Measurements from ENCODE around the gene PRODH2.
"Not testable (repeated sequence)": the region's sequence is repeated elsewhere in the genome, so short reads cannot be mapped to it uniquely, and the experiment has no call there.

Gene PRODH2

DNA sequence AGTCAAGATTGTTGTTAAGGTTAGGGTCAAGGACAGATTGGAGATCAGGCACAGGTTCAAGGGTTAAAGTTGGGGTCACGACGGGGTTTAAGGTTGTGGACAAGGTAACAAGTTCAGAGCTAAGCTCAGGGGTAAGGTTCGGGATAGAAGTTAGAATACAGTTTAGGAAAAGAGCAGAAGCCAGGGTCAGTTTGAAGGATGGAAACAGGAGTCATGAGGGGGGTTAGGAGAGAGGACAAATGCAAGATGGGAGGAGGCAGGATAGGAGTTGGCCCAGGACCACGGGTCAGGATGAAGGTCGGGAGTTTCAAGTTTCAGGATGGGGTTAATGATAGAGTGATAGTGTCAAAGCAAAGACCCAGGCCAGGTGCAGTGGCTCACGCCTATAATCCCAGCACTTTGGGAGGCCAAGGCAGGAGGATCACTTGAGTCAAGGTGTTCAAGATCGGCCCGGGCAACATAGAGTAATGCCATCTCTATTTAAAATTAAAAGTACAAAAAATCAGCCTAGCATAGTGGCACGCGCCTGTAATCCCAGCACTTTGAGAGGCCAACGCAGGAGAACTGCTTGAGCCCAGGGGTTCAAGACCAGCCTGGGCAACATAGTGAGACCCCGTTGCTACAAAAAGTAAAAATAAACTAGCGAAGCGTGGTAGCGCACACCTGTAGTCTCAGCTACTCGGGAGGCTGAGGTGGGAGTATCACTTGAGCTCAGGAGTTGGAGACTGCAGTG, 32.0 kb upstream of the PRODH2 start:
- DNase-seq, result no peak

DNA sequence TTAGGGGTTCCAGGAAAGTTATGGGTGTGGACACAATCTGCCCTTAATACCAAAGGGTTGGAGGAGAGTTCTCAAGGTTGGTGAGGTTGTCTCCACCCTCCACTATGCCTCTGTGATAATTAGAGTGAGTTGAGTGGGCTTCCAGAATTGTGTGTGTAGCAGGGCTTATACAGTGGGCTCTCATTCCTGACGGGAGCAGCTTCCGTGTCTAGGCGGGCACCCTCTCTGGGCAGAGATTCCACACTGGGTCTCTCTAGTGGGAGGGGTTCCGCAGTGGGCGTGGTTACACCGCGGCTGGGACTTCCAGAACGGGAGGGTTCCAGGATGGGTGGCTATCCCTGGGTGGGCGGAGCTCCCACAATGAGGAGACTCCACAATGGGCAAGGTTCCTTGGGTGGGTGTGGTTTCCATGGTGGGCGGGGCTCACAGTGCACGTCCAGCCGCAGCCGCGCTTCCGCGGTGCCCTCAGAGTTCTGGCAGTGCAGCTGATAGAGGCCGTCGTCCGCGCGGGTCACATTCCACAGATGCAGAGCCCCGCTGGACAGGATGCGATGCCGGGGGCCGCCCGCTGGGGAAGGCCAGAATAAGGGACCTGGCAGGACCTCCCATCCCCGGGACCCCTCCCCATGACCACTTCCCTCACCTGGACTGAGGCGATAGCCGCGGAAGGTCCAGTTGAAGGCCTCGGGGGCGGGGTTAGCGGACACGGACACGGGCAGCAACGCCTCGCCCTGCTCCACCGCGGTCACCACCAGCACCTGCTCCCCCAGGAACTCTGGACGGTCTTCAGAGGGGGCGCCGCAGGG, 31.2 kb upstream of the PRODH2 start:
- no peak for DNase-seq

DNA sequence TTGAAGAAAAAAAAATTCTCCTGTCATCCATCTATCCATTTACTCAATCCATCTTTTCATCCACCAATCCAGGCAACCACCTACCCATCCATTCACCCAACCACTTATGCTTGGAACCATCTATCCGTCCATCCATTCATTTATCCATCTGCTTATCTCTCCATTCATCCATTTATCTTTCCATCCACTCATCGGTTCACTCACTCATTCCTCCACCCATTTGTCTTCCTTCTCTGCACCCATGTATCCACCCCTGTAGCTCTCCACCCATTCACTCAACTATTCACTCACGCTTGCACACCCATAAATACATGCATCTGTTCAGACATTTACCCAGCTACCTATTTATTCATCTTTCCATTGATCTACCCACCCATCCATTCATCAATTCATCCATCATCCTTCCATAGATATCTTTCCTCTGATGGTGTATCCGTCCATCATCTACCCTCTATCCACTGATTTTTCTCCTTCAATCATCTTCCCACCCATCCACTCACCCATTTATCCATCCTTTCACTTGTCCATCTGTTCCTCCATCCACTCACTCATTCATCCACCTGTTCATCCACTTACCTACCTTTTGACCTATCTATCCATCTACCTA, 30.1 kb upstream of the PRODH2 start:
- DNase-seq, result no peak

DNA sequence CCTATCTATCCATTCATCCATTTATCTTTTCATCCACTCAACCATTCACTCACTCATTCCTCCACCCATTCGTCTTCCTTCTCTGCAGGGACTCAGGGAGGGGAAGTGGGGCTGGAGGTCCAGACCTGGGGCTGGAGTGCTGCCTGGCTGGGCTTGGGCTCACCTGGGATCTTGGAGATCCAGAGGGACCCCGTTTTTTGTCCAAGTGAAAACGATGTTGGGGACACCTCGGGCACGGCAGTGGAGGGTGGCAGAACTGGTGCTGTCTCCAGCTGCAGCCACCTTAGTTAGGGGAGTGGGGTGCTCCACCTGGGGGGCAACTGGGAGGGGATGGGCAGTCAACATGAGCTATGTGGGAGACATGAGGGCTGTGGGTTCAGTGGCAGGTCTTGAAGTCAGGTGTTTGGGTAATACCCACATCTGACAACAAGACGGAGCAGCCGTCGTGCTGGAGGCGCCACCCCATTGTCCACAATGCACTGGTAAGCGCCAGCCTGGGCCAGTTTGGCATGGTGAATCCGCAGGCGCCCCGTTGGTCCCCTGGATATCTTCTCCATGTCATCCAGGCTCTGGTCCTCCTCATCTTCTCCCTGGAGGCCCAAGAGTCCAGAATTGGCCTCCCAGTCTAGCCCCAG, 29.4 kb upstream of the PRODH2 start:
- DNase-seq, result no peak

DNA sequence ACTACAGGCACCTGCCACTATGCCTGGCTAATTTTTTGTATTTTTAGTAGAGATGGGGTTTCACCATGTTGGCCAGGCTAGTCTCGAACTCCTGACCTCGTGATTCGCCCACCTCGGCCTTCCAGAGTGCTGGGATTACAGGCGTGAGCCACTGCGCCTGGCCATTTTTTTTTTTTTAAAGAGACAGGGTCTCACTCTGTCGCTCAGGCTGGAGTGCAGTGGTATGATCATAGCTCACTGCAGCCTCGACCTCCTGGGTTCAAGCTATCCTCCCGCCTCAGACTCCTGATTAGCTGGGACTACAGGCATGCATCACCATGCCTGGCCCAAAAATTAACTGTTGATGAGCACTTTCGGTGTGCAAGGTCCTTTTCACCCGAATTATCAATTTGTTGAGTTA, 23.5 kb upstream of the PRODH2 start:
- DNase-seq, result not testable (repeated sequence)

DNA sequence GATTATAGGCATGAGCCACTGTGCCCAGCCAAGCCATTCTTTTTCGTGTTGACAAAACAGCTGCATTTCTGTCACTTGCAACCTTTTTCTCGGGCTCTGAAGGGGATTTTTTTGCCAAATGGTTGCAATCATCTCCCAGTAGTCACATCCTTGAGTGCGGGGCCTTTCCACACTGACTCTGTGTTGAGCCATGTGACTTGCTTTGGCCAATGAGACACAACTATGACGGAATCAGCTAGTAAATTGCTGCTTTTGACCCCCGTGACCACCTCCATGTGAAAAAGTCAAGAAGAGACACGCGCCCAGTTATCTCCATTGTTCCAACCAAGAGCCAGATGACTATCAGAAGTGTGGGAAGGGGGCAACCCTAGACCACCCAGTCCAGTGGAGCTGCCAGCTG, 21.3 kb upstream of the PRODH2 start:
- DNase-seq, result no peak

DNA sequence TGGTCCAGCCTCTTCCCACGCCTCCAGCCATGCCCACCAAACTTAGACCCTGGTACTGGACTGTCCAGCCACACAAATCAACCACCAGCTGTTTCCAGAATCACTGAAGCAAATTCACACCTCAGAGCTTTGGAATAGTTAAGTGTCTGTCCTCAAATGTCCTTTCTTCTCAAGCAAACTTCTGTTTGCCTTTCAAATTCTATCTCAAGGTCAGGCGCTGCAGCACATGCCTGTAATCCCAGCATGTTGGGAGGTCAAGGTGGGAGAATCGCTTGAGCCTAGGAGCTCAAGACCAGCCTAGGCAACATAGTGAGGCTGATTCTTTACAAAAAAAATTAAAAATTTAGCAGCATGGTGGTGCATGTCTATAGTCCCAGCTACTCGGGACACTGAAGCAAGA, 19.4 kb upstream of the PRODH2 start:
- no peak for DNase-seq

DNA sequence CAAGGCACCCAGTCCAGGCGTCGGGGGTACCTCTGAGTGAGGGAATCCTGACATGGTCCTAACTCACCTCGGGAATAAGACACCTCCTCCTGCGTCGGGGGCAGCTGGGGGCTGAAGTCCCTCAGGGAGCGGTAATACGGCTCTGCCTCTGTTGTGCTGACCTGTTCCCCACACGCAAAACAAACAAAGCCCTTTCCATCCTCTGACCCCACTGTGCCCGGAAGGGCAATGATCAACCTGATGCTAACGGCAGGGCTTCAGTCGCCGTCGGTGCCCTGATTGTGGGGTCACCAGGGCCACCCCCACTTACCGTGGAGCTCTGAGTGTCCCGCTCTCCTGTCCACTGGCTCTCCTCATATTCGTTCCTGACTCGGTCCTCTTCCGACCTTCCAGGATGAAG, 18.3 kb upstream of the PRODH2 start:
- DNase-seq, result no peak

DNA sequence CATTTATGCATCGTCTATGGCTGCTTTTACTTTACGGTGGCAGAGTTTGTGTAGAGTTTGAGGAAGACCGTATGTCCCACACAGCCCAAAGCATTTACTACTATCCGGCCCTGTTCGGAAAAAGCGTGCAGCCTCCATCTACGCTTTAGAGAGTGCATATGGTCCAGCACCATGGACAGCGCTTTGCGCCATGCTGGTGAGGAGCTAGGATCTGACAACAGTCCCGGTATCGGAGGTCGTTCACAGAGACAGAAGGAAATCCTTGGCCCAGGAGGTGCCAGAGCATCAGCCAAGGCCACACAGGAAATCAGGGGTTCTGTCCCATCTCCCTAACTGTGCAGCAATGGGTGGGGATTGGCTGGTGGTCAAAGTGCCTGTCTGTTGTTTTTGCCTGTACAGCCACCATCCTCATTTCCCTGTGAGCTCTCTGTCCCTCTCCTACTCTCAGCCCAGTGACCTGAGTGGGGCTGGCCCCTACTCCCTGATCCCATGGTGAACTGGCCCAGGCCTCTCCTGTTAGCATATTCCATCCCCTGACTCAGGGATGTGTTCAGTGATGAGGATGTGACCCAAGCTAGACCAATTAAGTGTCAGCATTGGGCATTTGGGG, 16.2 kb upstream of the PRODH2 start:
- DNase-seq, result peak; percentile 48

DNA sequence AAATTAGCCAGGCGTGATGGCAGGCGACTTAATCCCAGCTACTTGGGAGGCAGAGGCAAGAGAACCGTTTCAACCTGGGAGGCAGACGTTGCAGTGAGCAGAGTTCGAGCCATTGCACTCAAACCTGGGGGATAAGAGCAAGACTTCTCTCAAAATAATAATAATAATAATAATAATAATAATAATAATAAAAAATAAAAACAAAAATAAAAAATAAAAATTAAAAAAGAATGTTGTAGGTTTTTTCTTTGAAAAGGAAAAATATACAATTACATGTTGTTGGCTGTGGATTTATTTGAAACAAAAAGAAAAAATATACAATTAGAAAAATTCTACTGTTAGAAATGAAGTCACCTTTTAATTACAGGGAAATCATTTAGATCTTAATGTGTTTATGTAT, 11.5 kb upstream of the PRODH2 start:
- DNase-seq, result no peak

DNA sequence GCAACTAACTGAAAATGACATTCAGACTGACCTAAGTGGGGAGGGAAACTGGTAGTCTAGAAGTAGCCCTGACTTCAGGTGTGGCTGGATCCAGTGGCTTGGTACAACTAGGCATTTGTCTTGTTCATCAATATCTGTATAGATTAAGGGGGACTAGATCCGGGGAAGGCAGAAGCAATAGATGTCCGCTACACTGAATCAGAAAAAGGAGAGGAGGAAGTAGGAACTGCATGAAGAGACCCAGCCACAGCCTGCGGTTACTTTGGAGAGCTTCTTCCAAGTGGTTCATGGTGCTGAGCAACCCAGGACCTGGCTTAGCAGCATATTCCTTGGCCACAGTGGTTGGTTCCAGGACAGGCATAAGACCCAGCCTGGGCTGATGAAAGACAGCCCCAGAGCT, 9.9 kb upstream of the PRODH2 start:
- no peak for DNase-seq

DNA sequence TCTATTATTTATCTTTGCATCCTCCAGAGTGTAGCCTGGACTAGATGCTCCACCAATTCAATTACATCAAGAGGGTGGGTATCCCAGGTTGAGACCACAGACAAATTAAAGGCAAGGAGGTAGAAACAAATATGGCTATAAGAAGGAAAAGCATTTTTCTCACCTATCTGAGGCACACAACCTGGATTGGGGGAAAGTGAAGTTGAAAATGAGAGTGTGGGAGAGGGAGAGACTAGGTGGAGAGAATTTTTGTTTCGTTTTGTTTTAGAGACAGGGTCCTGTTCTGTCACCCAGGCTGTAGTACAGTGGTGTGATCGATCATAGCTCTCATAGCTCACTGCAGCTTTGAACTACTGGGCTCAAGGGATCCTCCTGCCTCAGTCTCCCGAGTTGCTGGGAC, 5.8 kb upstream of the PRODH2 start:
- no peak for DNase-seq

DNA sequence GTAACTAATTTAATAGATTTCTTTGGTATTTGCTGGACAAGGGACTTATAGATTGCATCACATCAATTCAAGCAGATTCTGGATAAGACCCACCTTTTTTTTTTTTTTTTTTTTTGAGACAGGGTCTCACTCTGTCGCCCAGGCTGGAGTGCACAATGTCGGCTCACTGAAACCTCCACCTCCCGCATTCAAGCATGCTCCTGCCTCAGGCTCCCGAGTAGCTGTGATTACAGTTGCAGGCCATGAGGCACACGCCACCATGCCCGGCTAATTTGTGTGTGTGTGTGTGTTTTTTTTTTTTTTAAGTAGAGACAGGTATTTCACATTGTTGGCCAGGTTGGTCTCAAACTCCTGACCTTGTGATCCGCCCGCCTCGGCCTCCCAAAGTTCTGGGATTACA, 4.2 kb upstream of the PRODH2 start:
- DNase-seq, result no peak

DNA sequence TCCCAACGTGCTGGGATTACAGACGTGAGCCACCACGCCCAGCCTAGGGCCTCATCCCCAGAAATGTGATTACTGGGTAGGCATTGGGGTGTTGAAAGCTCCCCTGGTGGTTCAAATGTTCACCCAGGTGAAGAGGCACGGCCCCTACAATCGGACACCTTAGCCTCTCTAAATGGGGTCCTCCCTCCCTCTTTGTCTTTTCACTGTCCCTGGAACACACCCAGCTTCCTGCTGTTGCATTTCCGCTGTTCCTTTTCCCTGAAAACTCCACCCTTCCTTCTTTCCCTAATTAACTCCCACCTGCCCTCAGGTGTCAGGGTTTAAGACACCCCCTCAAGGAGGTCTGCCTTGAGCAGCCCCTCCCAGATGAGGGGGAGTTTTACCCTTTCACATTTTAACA, 3.6 kb upstream of the PRODH2 start:
- no peak for DNase-seq

DNA sequence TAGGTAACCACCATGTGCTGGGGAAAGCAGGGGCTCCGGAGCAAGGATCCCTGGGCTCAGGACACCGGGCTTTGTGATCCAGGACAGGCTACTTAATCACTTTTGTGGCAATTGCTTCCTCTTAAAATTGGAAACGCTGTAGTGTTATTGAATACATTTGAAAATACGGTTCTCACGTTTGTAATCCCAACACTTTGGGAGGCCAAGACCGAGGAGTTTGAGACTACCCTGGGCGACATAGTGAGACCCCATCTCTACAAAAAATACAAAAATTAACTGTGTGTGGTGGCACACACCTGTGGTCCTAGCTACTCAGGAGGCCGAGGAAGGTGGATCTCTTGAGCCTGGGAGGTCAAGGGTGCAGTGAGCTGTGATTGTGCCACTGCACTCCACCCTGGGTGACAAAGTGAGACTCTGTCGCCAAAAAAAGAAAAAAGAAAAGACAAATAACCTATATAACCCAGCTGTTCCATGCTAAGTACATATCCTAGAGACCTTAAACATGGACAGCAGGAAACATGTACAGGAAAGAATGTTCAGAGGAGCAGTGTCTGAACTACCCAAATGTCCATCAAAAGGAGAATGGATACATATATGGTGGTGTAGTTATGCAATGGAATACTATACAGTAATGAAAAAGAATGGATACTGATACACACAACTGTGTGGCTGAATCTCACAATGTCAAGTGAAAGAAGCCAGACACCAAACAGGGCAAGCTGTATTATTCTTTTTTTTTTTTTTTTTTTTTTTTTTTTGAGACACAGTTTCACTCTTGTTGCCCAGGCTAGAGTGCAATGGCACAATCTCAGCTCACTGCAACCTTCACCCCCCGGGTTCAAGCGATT, 622 bp upstream of the PRODH2 start:
- DNase-seq, result no peak

DNA sequence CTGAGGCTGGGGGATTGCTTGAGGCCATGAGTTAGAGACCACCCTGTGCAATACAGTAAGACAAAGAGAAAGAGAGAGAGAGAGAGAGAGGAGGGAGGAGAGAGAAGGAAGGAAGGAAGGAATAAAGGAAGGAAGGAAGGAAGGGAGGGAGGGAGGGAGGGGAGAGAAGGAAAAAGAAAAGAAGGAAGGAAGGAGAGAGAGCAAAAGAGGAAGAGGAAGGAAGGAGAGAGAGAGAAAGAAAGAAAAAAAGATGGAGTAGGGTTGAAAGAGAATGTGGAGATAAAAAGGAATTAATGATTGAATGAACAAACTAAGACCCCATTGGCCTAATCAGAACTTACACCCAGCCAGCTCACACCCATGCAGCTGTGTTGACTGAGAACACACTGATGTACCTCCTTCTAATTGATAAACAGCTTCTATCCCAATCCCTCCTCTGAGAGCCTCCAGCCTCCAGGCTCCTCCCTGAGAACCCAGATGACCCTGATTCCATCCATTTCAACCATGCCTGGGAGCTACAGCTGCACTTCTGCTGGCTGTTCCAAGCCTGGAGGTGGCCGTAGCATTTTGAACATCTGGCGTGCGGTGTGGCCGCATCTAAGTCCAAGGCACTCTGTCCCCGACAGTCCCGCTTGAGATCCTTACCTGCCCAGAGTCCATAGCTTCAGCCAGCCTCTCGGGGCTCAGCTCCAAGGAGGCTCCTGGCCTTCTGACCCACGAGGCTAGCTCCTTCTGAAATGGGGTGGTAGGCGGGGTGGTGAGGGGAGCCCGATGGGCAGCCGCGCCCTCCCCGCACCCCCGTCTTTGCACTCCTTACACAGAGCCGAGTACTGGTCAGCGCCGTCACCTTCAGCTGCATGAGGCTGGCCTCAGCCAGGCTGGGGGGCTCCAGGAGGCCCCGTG, 1.1 kb downstream of the PRODH2 start:
- DNase-seq, result no peak

DNA sequence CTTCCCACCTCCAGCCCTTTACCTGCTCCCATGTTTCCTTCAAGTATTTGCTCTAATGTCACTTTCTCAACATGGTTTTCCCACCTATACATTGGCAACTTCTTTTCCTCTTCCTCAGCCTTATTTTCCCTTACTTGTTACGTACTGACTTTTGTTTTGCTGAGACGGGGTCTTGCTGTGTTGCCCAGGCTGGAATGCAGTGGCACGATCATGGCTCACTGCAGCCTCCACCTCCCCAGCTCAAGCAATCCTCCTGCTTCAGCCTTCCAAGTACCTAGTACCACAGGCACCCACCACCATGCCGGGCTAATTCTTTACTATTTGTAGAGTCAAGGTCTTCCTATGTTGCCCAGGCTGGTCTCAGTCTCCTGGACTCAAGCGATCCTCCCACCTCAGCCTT, 5.0 kb downstream of the PRODH2 start:
- DNase-seq, result no peak

DNA sequence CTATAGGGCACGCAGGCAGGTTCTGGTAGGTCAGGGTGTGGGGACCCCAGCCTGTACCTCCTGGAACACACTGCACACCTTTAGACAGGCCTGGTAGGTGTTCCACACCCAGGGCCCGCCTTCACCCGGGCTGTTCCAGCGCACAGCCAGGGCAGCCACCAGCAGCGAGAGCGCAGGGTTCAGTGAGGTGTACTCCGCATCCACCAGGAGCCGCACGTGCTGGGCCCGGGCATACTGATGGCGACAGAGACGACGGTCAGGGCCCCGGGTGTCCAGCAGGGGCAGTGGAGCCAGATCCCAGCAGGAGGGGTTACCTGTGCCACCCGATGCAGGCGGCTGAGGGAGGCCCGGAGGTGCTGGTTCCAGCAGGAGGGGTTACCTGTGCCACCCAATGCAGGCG, 6.0 kb downstream of the PRODH2 start:
- DNase-seq, result no peak

DNA sequence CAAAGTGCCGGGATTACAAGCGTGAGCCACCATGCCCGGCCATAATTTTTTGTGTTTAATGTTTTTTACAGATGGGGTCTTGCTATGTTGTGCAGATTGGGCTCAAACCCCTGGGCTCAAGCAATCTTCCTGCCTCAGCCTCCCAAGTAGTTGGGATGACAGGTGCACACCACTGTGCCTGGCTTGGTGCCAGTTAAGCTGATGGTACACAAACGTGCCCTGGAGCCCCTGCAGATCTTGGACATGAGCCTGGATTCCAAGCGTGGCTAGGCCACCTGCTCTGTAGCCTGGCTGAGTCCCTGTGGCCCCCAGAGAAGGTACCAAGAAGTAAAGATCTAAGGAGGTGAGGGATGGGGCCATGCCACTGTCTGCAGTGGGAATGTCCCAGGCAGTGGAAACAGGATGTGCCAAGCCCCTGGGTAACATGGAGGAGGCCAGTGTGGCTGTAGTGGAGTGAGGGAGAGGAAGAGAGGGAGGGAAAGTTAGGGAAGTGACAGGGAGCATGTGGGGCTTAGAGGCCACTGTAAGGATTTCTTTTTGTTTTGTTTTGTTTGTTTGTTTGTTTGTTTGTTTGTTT, 7.0 kb downstream of the PRODH2 start:
- no peak for DNase-seq

DNA sequence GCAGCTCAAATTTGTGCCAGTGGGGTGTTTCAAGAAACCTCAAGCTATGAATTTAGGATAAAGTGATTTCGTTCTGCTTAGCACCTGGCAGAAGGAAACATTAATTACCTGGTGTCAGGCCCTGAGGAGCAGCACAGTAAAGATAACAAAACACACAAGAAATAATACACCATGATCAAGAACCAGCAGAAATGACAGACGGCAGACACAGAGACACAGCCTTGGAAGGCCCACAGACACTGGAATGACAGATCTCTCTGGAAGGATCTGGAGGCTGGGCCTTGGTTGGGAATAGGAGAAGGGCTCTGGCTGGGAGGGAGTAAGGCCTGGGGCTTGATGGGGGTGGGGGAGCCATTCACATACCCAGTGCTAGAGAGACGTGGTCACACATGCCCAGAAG, 10.8 kb downstream of the PRODH2 start:
- no peak for DNase-seq
